HCT116 (cell line): ENCODE data around the gene HDAC1. TPM values are rescaled to one million over a fixed set of nuclear protein-coding genes. Genes with fewer than 3 reads are reported as not detected.

ENCODE experiments used
- ATAC-seq: fragments of 200-7000 bp; cut with Tn5 transposase; 2 replicates; pipeline ENCODE4 v1.9.1; 2020; ENCODE audit warnings: mild to moderate bottlenecking, moderate library complexity
- BruUV-seq: library from RNA; stranded (reverse); fragments of 400-500 nt; replicated peaks from 2 replicates; lab custom pipeline; 2021; lab: Mats Ljungman, UMichigan
- CTCF ChIA-PET: fragments of 300-600 bp; sonication (Branson Sonifier 250); formaldehyde crosslinking; loops from one replicate; lab custom pipeline; 2021; ENCODE audit warnings: antibody characterized with exemption; lab: Charles Lee
- POLR2A ChIA-PET: fragments of 300-600, 350-600 bp; sonication (Branson Sonifier 250); formaldehyde crosslinking; loops from one replicate; lab custom pipeline; 2021; ENCODE audit warnings: antibody characterized with exemption; lab: Charles Lee
- RAD21 ChIA-PET, 2 experiments: fragments of 300-600 bp; sonication (Branson Sonifier 250); formaldehyde crosslinking; loops; one replicate each; lab custom pipeline; 2023; ENCODE audit warnings: low total read pairs in 2 of 2; ENCODE audit not compliant: uncharacterized antibody in 2 of 2, unreplicated experiment in 2 of 2, low non-redundant PET in 1 of 2; lab: Charles Lee
- DNase-seq: peaks from one replicate; pipeline ENCODE4 v3.0.0-alpha.2; 2010; ENCODE audit warnings: low read depth, low spot score
- H2AFZ ChIP-seq: fragments of 200-600 bp; shearing (Covaris generic), sonication (generic); 2 replicates; pipeline ENCODE4 v1.6.1; 2017; ENCODE audit warnings: low read depth, mixed run types, mixed read lengths, antibody characterized with exemption, low read length; ENCODE audit not compliant: poor library complexity, severe bottlenecking
- H3K27ac ChIP-seq: 2 replicates; pipeline ENCODE4 v1.5.1; 2012; ENCODE audit warnings: low read depth, low read length
- H3K27me3 ChIP-seq: fragments of 200-600 bp; sonication (generic); 2 replicates; pipeline ENCODE4 v1.6.1; 2016; ENCODE audit warnings: mixed run types, low read length, mixed read lengths; ENCODE audit not compliant: insufficient read depth
- H3K36me3 ChIP-seq, 2 experiments: fragments of 200-500 bp in 1 of 2; fragments of 200-600 bp in 1 of 2; sonication (Bioruptor generic) in 1 of 2; sonication (generic) in 1 of 2; 2 replicates each; pipeline versions ENCODE4 v1.5.1 to v1.6.1; 2014 to 2016; ENCODE audit warnings: low read length in 2 of 2, inconsistent platforms in 1 of 2, mixed read lengths in 1 of 2, mixed run types in 1 of 2; ENCODE audit not compliant: insufficient read depth in 2 of 2, control insufficient read depth in 1 of 2
- H3K4me1 ChIP-seq, 2 experiments: fragments of 200-600 bp in 1 of 2; sonication (generic) in 1 of 2; 2 replicates each; pipeline versions ENCODE4 v1.5.1 to v1.6.1; 2012 to 2017; ENCODE audit warnings: low read length in 2 of 2, inconsistent platforms in 1 of 2, mild to moderate bottlenecking in 1 of 2, mixed read lengths in 1 of 2, mixed run types in 1 of 2, moderate library complexity in 1 of 2; ENCODE audit not compliant: insufficient read depth in 2 of 2, control insufficient read depth in 1 of 2
- H3K4me2 ChIP-seq: fragments of 200-600 bp; sonication (generic); 2 replicates; pipeline ENCODE4 v1.6.1; 2017; ENCODE audit warnings: mixed run types, low read length, mixed read lengths
- H3K4me3 ChIP-seq, 2 experiments: fragments of 200-600 bp in 1 of 2; sonication (generic) in 1 of 2; replicated peaks in 1 of 2; 2 replicates each; pipeline ENCODE4 v1.5.1; 2011 to 2016; ENCODE audit warnings: low read length in 2 of 2, control low read depth in 1 of 2, low read depth in 1 of 2, mild to moderate bottlenecking in 1 of 2, mixed read lengths in 1 of 2, mixed run types in 1 of 2
- H3K79me2 ChIP-seq: fragments of 200-600 bp; sonication (generic); 2 replicates; pipeline ENCODE4 v1.6.1; 2017; ENCODE audit warnings: mild to moderate bottlenecking, mixed run types, low read length, moderate library complexity, mixed read lengths; ENCODE audit not compliant: insufficient read depth
- H3K9ac ChIP-seq: fragments of 200-600 bp; sonication (generic); 2 replicates; pipeline ENCODE4 v1.6.1; 2016; ENCODE audit warnings: low read length, mixed read lengths
- H3K9me2 ChIP-seq: fragments of 200-600 bp; sonication (generic), shearing (Covaris generic); 2 replicates; pipeline ENCODE4 v1.6.1; 2017; ENCODE audit warnings: mixed run types, mild to moderate bottlenecking, moderate library complexity; ENCODE audit not compliant: insufficient read depth
- H3K9me3 ChIP-seq, 2 experiments: fragments of 200-500 bp in 1 of 2; fragments of 200-600 bp in 1 of 2; sonication (Bioruptor generic) in 1 of 2; sonication (generic) in 1 of 2; 2 replicates each; pipeline ENCODE4 v1.6.1; 2014 to 2017; ENCODE audit warnings: low read length in 2 of 2, mixed read lengths in 2 of 2, inconsistent platforms in 1 of 2, low read depth in 1 of 2, mild to moderate bottlenecking in 1 of 2, mixed run types in 1 of 2, moderate library complexity in 1 of 2; ENCODE audit not compliant: control insufficient read depth in 1 of 2, insufficient read depth in 1 of 2
- H4K20me1 ChIP-seq: fragments of 200-600 bp; sonication (generic), shearing (Covaris generic); 2 replicates; pipeline ENCODE4 v1.6.1; 2017; ENCODE audit warnings: mixed run types, mild to moderate bottlenecking, moderate library complexity; ENCODE audit not compliant: insufficient read depth
- CEBPB ChIP-seq: IDR thresholded peaks from 2 replicates; pipeline ENCODE4 v1.6.1; 2012; ENCODE audit warnings: low read depth
- EGR1 ChIP-seq: IDR thresholded peaks from 2 replicates; pipeline ENCODE4 v1.6.1; 2012; ENCODE audit warnings: low read depth
- ELF1 ChIP-seq: IDR thresholded peaks from 2 replicates; pipeline ENCODE4 v1.6.1; 2012; ENCODE audit warnings: low read depth, borderline replicate concordance
- EZH2 ChIP-seq: fragments of 200-600 bp; sonication (generic); IDR thresholded peaks from 2 replicates; pipeline ENCODE4 v1.6.1; 2017; ENCODE audit warnings: antibody characterized with exemption, mixed run types
- FOSL1 ChIP-seq: IDR thresholded peaks from 2 replicates; pipeline ENCODE4 v1.6.1; 2012; ENCODE audit warnings: low read depth
- POLR2A ChIP-seq: IDR thresholded peaks from 2 replicates; pipeline ENCODE4 v1.7.0; 2011; ENCODE audit warnings: borderline replicate concordance; ENCODE audit not compliant: insufficient read depth, insufficient read length; ENCODE audit errors: extremely low read depth
- SP1 ChIP-seq: IDR thresholded peaks from 2 replicates; pipeline ENCODE4 v1.6.1; 2012; ENCODE audit warnings: low read depth
- SRF ChIP-seq: IDR thresholded peaks from 2 replicates; pipeline ENCODE4 v1.6.1; 2012; ENCODE audit warnings: low read depth
- TCF7L2 ChIP-seq: IDR thresholded peaks from 2 replicates; pipeline ENCODE4 v1.7.0; 2011; ENCODE audit warnings: borderline replicate concordance, inconsistent platforms; ENCODE audit not compliant: insufficient read depth, insufficient read length; ENCODE audit errors: extremely low read depth
- YY1 ChIP-seq: IDR thresholded peaks from 2 replicates; pipeline ENCODE4 v1.6.1; 2011; ENCODE audit warnings: low read length, low read depth, moderate library complexity, mild to moderate bottlenecking; ENCODE audit not compliant: insufficient replicate concordance; ENCODE audit errors: extremely low read depth
- intact Hi-C: fragments of 100-400 bp; cut with micrococcal nuclease; formaldehyde crosslinking; loops from 2 replicates; pipeline ENCODE4 v1.10.0; 2022
- total RNA-seq: library from RNA; stranded (reverse); gene quantifications from one replicate; pipeline ENCODE4 v1.2.1, GENCODE V29; 2021; ENCODE audit not compliant: unreplicated experiment
- TF ChIP-seq, protein P1 (sequence below): IDR thresholded peaks from 2 replicates; pipeline ENCODE4 v1.6.1; 2012; ENCODE audit warnings: low read depth

HDAC1 gene
- total RNA-seq, 1 experiment from 2014 or later, result 232 TPM

DNA sequence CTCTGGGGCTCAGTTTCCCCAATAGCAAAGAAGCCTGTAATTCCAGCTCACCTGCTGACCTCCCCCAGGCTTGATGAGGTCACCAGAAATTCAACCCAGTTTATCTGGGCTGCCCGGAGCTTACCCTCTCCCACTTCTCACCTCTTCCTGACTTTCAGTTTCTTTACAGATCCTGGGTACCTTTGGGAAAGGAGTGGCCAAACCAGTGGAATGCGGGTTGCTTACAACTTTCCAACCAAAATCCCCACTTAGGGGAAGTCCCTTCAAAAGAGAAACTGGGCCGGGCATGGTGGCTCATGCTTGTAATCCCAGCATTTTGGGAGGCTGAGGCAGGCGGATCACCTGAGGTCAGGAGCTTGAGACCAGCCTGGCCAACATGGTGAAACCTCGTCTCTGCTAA is 50.1 kb downstream of the HDAC1 start:
- no peak for ATAC-seq
- Histone ChIP-seq H3K9ac (no peak overlapping the region), H3K9me2 (no peaks in the 10 kb centered on the region), H2AFZ (no peak overlapping the region), H3K27ac (no peak overlapping the region), H3K4me2 (no peak overlapping the region), H3K79me2 (no peaks in the 10 kb centered on the region), H3K27me3 (no peaks in the 10 kb centered on the region), H3K4me3 (no peak overlapping the region), H4K20me1 (no peaks in the 10 kb centered on the region), H3K4me1 (peaks cover 0 to 16% of the 10 kb centered on the region in 2 experiments; a peak in 2 of 4 replicates), H3K9me3 (no peaks in the 10 kb centered on the region), H3K36me3 (no peaks in the 10 kb centered on the region)
- intact Hi-C loops, result no loop called here
- RAD21 ChIA-PET, result no interaction called here
- CTCF ChIA-PET, result no interaction called here
- BruUV-seq, result no TSS peak
- TF ChIP-seq SRF (no peak), EZH2 (no peak), POLR2A (no peak), ELF1 (no peak), YY1 (no peak), CEBPB (no peak)
- TF ChIP-seq, protein P1, sequence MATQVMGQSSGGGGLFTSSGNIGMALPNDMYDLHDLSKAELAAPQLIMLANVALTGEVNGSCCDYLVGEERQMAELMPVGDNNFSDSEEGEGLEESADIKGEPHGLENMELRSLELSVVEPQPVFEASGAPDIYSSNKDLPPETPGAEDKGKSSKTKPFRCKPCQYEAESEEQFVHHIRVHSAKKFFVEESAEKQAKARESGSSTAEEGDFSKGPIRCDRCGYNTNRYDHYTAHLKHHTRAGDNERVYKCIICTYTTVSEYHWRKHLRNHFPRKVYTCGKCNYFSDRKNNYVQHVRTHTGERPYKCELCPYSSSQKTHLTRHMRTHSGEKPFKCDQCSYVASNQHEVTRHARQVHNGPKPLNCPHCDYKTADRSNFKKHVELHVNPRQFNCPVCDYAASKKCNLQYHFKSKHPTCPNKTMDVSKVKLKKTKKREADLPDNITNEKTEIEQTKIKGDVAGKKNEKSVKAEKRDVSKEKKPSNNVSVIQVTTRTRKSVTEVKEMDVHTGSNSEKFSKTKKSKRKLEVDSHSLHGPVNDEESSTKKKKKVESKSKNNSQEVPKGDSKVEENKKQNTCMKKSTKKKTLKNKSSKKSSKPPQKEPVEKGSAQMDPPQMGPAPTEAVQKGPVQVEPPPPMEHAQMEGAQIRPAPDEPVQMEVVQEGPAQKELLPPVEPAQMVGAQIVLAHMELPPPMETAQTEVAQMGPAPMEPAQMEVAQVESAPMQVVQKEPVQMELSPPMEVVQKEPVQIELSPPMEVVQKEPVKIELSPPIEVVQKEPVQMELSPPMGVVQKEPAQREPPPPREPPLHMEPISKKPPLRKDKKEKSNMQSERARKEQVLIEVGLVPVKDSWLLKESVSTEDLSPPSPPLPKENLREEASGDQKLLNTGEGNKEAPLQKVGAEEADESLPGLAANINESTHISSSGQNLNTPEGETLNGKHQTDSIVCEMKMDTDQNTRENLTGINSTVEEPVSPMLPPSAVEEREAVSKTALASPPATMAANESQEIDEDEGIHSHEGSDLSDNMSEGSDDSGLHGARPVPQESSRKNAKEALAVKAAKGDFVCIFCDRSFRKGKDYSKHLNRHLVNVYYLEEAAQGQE, result no peak
- no peak for DNase-seq
- POLR2A ChIA-PET, result no interaction called here

DNA sequence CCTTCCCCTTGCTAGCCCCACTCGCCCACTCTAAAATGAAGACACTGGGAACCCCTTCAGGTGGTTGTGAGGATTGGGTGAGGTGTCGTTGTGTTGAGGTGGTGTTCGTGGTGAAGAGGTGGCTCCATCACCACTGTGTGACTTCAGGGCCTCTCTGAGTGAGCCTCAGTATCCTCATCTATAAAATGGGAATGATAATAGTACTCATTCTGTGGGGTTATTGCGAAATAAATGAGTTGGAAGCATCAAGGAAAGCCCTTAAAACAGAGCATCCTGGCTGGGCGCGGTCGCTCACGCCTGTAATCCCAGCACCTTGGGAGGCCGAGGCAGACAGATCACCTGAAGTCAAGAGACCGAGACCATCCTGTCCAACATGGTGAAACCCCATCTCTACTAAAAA is 50.8 kb downstream of the HDAC1 start:
- Histone ChIP-seq H3K4me3 (no peak overlapping the region), H3K9me2 (no peaks in the 10 kb centered on the region), H3K27ac (no peak overlapping the region), H3K9me3 (no peaks in the 10 kb centered on the region), H3K79me2 (no peaks in the 10 kb centered on the region), H3K27me3 (no peaks in the 10 kb centered on the region), H4K20me1 (no peaks in the 10 kb centered on the region), H3K4me2 (no peak overlapping the region), H3K36me3 (no peaks in the 10 kb centered on the region), H3K9ac (no peak overlapping the region), H3K4me1 (peaks cover 0 to 9% of the 10 kb centered on the region in 2 experiments; a peak in 2 of 4 replicates), H2AFZ (no peak overlapping the region)
- ATAC-seq, result no peak
- no TSS peak for BruUV-seq
- RAD21 ChIA-PET, result no interaction called here
- POLR2A ChIA-PET, result interaction anchor here (0.8 kb wide), 1 partner anchor 8 kb away, joined by 3 read pairs; no protein-coding TSS in a partner anchor
- intact Hi-C loops, result no loop called here
- CTCF ChIA-PET, result no interaction called here
- no peak for DNase-seq
- TF ChIP-seq SP1 (no peak), SRF (no peak), FOSL1 (no peak), ELF1 (no peak), TCF7L2 (no peak), EGR1 (no peak), CEBPB (no peak)
- TF ChIP-seq, protein P1, result no peak
